Heart right ventricle (tissue), 16 donors: ENCODE measurements around the gene COL25A1. TPM values are rescaled to one million over a fixed set of nuclear protein-coding genes. Genes with fewer than 3 reads are reported as not detected.

Experiments used
- ATAC-seq, 8 donors: fragments of 200-7000 bp; cut with Tn5 transposase; one replicate each; pipeline ENCODE4 v1.9.1; 2020; ENCODE audit warnings: mild to moderate bottlenecking in 8 of 8, moderate library complexity in 8 of 8, moderate number of reproducible peaks in 1 of 8
- DNase-seq, 2 donors: peaks; one replicate each; pipeline ENCODE4 v3.0.0-alpha.2; 2020
- H3K27ac ChIP-seq, 10 donors: fragments of 200-600 bp; sonication (generic) in 2 of 10; one replicate each; pipeline versions ENCODE4 v1.5.0 to v1.8.0; 2020 to 2022; ENCODE audit warnings: mild to moderate bottlenecking in 3 of 10
- H3K27me3 ChIP-seq, 7 donors: fragments of 200-600 bp; one replicate each; pipeline ENCODE4 v1.8.0; 2021 to 2022; ENCODE audit warnings: mild to moderate bottlenecking in 2 of 7
- H3K36me3 ChIP-seq, 9 donors: fragments of 200-600 bp; sonication (generic) in 1 of 9; one replicate each; pipeline versions ENCODE4 v1.5.0 to v1.8.0; 2020 to 2022; ENCODE audit warnings: mild to moderate bottlenecking in 2 of 9
- H3K4me1 ChIP-seq, 9 donors: fragments of 200-600 bp; sonication (generic) in 1 of 9; one replicate each; pipeline versions ENCODE4 v1.5.0 to v1.8.0; 2020 to 2022; ENCODE audit warnings: mild to moderate bottlenecking in 4 of 9
- H3K4me3 ChIP-seq, 10 donors: fragments of 200-600 bp; sonication (generic) in 2 of 10; one replicate each; pipeline versions ENCODE4 v1.5.0 to v1.8.0; 2020 to 2022; ENCODE audit warnings: mild to moderate bottlenecking in 7 of 10, moderate library complexity in 2 of 10
- H3K9me3 ChIP-seq, 11 donors: fragments of 200-600 bp in 10 of 11; sonication (generic) in 2 of 11; one replicate each; pipeline versions ENCODE4 v1.5.0 to v1.8.0; 2013 to 2022; ENCODE audit warnings: mild to moderate bottlenecking in 2 of 11, control low read depth in 1 of 11, moderate library complexity in 1 of 11
- WGBS, 2 donors: extraction: QIAGEN DNeasy Blood & Tissue Kit; methylation state at CpG; one replicate each; pipeline ENCODE4 v1.1.7; 2013; ENCODE audit warnings: inconsistent platforms in 1 of 2; 5-methylcytosine and 5-hydroxymethylcytosine counted together
- intact Hi-C, 10 donors: fragments of 100-400 bp; cut with DNase I; formaldehyde crosslinking; loops; one replicate each; pipeline versions ENCODE4 v1.11.1 to v1.14.2; 2022
- polyA plus RNA-seq, 2 donors: library from polyadenylated mRNA; stranded (reverse); fragments of 200-250 nt; gene quantifications; one replicate each; pipeline ENCODE4 v1.2.3, GENCODE V29; 2013
- total RNA-seq, 10 donors: library from RNA; stranded (reverse); fragmentation: NEBNext Ultra II Directional in 3 of 10; extraction: Animal tissue kit (Norgen Biotek cat#: 25700) in 3 of 10; gene quantifications; one replicate each; pipeline versions ENCODE4 v1.2.1 to v1.2.4, GENCODE V29; 2021 to 2023
- TF ChIP-seq, protein P1 (sequence below), 9 donors: fragments of 200-600 bp; sonication (generic) in 2 of 9; IDR thresholded peaks; one replicate each; pipeline versions ENCODE4 v1.5.0 to v1.8.0; 2021 to 2022; ENCODE audit warnings: antibody characterized with exemption in 9 of 9, mild to moderate bottlenecking in 5 of 9, moderate library complexity in 1 of 9
- donor health status: Arrhythmogenic right ventricular cardiomyopathy.
- donor health status: ischemic (EF 13 %, LVEDD 7.1; RV severe dilation, severe dysfunction).
- donor health status: healthy with polysubstance abuse.
- donor health status: DM: no; HTN: yes; CAD: no.
- donor health status: DM: no; HTN: no; CAD: no.
- donor health status: ischemic (EF 25% LVEDD 6.9; RV normal size, moderate dysfunction).
- donor health status: ischemic (EF 25% LVEDD 5.7; RV mildly dilated, moderate dysfunction).
- donor health status: healthy.
- donor health status: DM: yes; HTN: yes; CAD: no.
- donor health status: Ischemic cardiomyopathy.
- donor health status: ischemic (EF 35%, LVEDD 5.7; RV mildly dilated, moderate dysfunction).
- donor health status: nonischemic (EF 11% LVEDD 7.7; RV severe dilation, severe dysfunction).
- donor health status: DM: yes; HTN: yes; CAD: no.
- donor health status: PGD.
- donor health status: ischemic (EF 29% LVEDD 5.4; RV normal size, mild dysfunction).
- donor health status: nonischemic (EF 23%, LVEDD 6.1; RV moderate dilation, normal function).

COL25A1 gene
- total and polyA plus RNA-seq, 12 donors: 0.07 to 1.2 (median 0.41) TPM

DNA sequence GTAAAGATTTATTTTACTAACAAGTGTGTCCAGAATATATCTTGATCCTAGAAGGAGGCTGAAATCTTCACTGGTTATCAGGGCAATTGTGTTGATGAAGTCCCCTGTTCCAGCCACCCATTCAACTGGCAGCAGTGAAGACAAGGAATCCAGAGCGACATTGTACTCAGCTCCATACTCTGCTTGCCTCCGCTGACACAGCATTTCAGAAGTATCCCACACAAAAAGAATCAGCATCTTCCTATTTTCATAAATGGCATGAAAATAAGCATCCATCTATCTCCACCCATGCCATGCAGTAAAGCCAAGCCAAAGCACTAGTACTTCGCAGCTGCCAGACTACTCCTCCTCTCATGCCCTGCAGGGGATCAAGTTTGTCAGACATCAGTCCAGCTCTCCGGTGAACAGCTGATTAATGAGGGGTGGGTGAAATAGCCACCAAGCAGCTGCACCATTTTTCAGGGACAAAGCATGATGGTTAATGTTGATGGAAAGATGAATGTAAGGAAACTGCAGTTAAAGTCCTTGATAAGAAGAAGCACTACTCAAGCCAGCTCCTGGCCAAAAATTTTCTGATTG is 54.0 kb downstream of the COL25A1 start:
- 86 to 88% methylated on average over 4 of the region's 4 CpGs for WGBS, 2 donors
- TF ChIP-seq, protein P1, sequence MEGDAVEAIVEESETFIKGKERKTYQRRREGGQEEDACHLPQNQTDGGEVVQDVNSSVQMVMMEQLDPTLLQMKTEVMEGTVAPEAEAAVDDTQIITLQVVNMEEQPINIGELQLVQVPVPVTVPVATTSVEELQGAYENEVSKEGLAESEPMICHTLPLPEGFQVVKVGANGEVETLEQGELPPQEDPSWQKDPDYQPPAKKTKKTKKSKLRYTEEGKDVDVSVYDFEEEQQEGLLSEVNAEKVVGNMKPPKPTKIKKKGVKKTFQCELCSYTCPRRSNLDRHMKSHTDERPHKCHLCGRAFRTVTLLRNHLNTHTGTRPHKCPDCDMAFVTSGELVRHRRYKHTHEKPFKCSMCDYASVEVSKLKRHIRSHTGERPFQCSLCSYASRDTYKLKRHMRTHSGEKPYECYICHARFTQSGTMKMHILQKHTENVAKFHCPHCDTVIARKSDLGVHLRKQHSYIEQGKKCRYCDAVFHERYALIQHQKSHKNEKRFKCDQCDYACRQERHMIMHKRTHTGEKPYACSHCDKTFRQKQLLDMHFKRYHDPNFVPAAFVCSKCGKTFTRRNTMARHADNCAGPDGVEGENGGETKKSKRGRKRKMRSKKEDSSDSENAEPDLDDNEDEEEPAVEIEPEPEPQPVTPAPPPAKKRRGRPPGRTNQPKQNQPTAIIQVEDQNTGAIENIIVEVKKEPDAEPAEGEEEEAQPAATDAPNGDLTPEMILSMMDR (IDR thresholded peaks at IDR 0.05): no peak
- Histone ChIP-seq H3K27ac (no peak overlapping the region), H3K4me1 (no peaks in the 10 kb centered on the region), H3K27me3 (no peaks in the 10 kb centered on the region), H3K9me3 (no peaks in the 10 kb centered on the region), H3K4me3 (no peak overlapping the region), H3K36me3 (no peaks in the 10 kb centered on the region)
- ATAC-seq (no peak), DNase-seq (no peak)
- intact Hi-C loops: no loop called here

DNA sequence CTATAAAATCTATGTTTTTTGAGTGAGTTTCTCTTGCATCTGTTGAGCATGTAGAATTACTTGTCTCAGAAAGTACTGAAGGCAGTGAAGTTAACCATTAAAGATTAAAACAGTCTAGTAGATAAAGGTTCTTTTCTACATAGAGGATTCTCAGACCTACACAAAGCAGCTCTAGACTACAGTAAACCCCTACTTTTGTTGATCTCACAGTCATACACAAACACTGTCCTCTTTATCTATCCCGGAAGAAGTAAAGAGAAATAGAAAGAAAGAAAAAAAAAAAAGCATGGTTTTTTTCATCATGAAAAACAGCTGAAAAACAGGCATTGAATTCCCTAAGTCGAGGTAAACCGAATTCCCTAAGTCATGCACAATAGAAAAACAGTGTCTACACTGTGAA is 58.6 kb downstream of the COL25A1 start:
- no peak for ATAC-seq
- intact Hi-C loops: no loop called here
- WGBS, 2 donors: 87 to 90% methylated on average over 3 of the region's 3 CpGs

DNA sequence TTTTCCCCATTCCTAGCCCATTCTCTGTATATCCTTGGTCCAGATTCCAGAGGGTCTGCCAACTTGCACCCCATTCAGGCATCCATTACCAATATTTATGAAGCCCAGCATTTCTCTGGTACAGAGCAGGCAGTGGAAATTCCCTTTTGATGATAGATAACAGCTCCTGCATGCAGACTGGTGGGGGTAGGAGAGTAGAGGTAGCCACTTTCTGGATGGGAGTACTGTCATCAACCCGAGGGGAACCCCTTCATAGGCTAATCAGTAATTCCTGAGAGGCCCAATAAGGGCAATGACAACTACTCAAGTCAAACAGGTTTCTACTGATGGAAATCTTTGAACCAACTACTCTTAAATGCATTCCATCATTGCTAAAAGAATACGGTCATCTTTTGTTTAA is 63.7 kb downstream of the COL25A1 start:
- TF ChIP-seq, protein P1 (IDR thresholded peaks at IDR 0.05): no peak
- H3K36me3 ChIP-seq: no peaks in the 10 kb centered on the region
- no peaks in the 10 kb centered on the region for H3K4me1 ChIP-seq
- intact Hi-C loops: no loop called here
- no peak overlapping the region for H3K4me3 ChIP-seq
- WGBS, 2 donors: 82 to 86% methylated on average over 2 of the region's 2 CpGs
- peaks cover 0 to 9% (median 0%) of the 10 kb centered on the region in 11 donors for H3K9me3 ChIP-seq
- no peak overlapping the region for H3K27ac ChIP-seq
- ATAC-seq (no peak), DNase-seq (no peak)
- no peaks in the 10 kb centered on the region for H3K27me3 ChIP-seq

More for the DNA sequence above, 58.6 kb downstream of the COL25A1 start:
- Histone ChIP-seq H3K9me3 (no peaks in the 10 kb centered on the region), H3K27me3 (no peaks in the 10 kb centered on the region), H3K36me3 (no peaks in the 10 kb centered on the region), H3K4me1 (no peaks in the 10 kb centered on the region), H3K27ac (no peak overlapping the region), H3K4me3 (no peak overlapping the region)
- TF ChIP-seq, protein P1 (IDR thresholded peaks at IDR 0.05): no peak
- DNase-seq: no peak

DNA sequence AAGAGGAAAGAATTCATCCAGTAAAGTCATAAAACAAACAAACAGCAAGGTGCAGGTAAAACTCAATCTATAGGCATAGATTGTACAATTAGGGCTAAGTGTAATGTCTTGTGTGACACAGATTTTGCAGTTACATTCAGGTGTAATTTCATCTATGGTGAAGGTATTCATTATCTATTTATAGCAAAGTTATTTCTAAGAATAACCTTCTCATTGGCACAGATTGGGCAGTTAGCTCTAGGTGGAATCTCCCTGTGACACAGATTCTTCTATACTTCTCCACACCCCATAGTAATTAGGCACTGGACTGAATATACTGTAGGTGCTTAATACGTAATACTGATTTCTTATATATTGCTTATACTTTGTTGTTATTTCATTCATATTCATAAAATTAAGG is 66.8 kb downstream of the COL25A1 start:
- H3K9me3 ChIP-seq: peaks cover 0 to 9% (median 0%) of the 10 kb centered on the region in 11 donors
- H3K27ac ChIP-seq: no peak overlapping the region
- TF ChIP-seq, protein P1 (IDR thresholded peaks at IDR 0.05): no peak
- no peak for ATAC-seq
- no peak for DNase-seq
- intact Hi-C loops: no loop called here
- no peaks in the 10 kb centered on the region for H3K27me3 ChIP-seq
- no peaks in the 10 kb centered on the region for H3K36me3 ChIP-seq
- WGBS, 2 donors: 96 to 98% methylated on average over 1 of the region's 1 CpG
- no peak overlapping the region for H3K4me3 ChIP-seq
- no peaks in the 10 kb centered on the region for H3K4me1 ChIP-seq
